Naive thymus-derived CD8-positive, alpha-beta T cell (primary cell): ENCODE measurements around the gene ISLR. TPM values are rescaled to one million over a fixed set of nuclear protein-coding genes. Genes with fewer than 3 reads are reported as not detected.
A peak's percentile ranks its signal among the peaks of the same experiment; 100 is the strongest.

Experiments
- ATAC-seq, 2 donors: fragments of 150-1000 bp; cut with Tn5 transposase in 1 of 2; sonication (Bioruptor Pico), chemical (Tn5 transposase) in 1 of 2; 1 replicate in 1 of 2; 2 replicates in 1 of 2; pipeline ENCODE4 v1.10.0; 2021; ENCODE audit warnings: mild to moderate bottlenecking in 2 of 2, moderate library complexity in 2 of 2
- POLR2A ChIA-PET: fragments of 350-600 bp; sonication (Branson Sonifier 250); formaldehyde crosslinking; loops from one replicate; lab custom pipeline; 2021; ENCODE audit warnings: antibody characterized with exemption; lab: Charles Lee
- DNase-seq, 10 donors: peaks; one replicate each; pipeline versions ENCODE4 v3.0.0 to v3.0.0-alpha.2; 2020 to 2022
- H3K27ac Mint-ChIP-seq, 10 donors: one replicate each; pipeline ENCODE4 v1.8.0; 2020 to 2022; ENCODE audit warnings: mild to moderate bottlenecking in 10 of 10, mixed read lengths in 10 of 10, moderate library complexity in 4 of 10, inconsistent platforms in 1 of 10
- H3K27me3 Mint-ChIP-seq, 5 donors: one replicate each; pipeline ENCODE4 v1.8.0; 2021 to 2022; ENCODE audit warnings: mixed read lengths in 5 of 5
- H3K36me3 Mint-ChIP-seq, 3 donors: one replicate each; pipeline ENCODE4 v1.8.0; 2020 to 2022; ENCODE audit warnings: mixed read lengths in 3 of 3, mild to moderate bottlenecking in 2 of 3, inconsistent platforms in 1 of 3
- H3K4me1 Mint-ChIP-seq, 4 donors: one replicate each; pipeline ENCODE4 v1.8.0; 2021 to 2022; ENCODE audit warnings: mixed read lengths in 4 of 4
- H3K4me3 Mint-ChIP-seq, 10 donors: one replicate each; pipeline ENCODE4 v1.8.0; 2020 to 2022; ENCODE audit warnings: mild to moderate bottlenecking in 10 of 10, mixed read lengths in 10 of 10, moderate library complexity in 6 of 10, inconsistent platforms in 1 of 10
- H3K9me3 Mint-ChIP-seq, 9 donors: one replicate each; pipeline ENCODE4 v1.8.0; 2020 to 2022; ENCODE audit warnings: mixed read lengths in 9 of 9, mild to moderate bottlenecking in 3 of 9, inconsistent platforms in 1 of 9, moderate library complexity in 1 of 9
- polyA plus RNA-seq, 3 donors: library from polyadenylated mRNA; unstranded; fragments of 300-500 nt; fragmentation: Illumina TruSeq; gene quantifications; one replicate each; pipeline ENCODE4 v1.2.3, GENCODE V29; 2021
- total RNA-seq, 8 experiments: library from RNA in 2 of 8; stranded (reverse) in 2 of 8; gene quantifications; one replicate each; pipeline ENCODE4 v1.2.3 and lab custom pipeline; 2021 to 2026

The ISLR gene
- total and polyA plus RNA-seq, 5 experiments from 2014 or later: not detected

- Mint-ChIP-seq H3K27me3 (peaks cover 2 to 15% (median 8%) of the 10 kb centered on the region in 5 donors), H3K9me3 (peaks cover 0 to 11% (median 0%) of the 10 kb centered on the region in 9 donors), H3K36me3 (peaks cover 0 to 7% (median 2%) of the 10 kb centered on the region in 3 donors), H3K4me3 (no peak overlapping the region), H3K27ac (no peak overlapping the region), H3K4me1 (no peaks in the 10 kb centered on the region)
- POLR2A ChIA-PET: no interaction called here
- ATAC-seq (no peak), DNase-seq (no peak)
Measured at GRCh38 chr15:74167891-74168331, 5.6 kb upstream of the ISLR start.

GRCh38 chr15:74168711-74169126 is 4.8 kb upstream of the ISLR start:
- no peak overlapping the region for H3K4me3 Mint-ChIP-seq
- peaks cover 0 to 7% (median 2%) of the 10 kb centered on the region in 3 donors for H3K36me3 Mint-ChIP-seq
- DNase-seq (no peak), ATAC-seq (no peak)
- H3K4me1 Mint-ChIP-seq: peaks cover 0 to 2% (median 0%) of the 10 kb centered on the region in 4 donors
- H3K9me3 Mint-ChIP-seq: peaks cover 0 to 11% (median 0%) of the 10 kb centered on the region in 9 donors
- POLR2A ChIA-PET: no interaction called here
- peaks cover 0 to 15% (median 5%) of the 10 kb centered on the region in 5 donors for H3K27me3 Mint-ChIP-seq
- H3K27ac Mint-ChIP-seq: no peak overlapping the region

- Mint-ChIP-seq H3K36me3 (no peaks in the 10 kb centered on the region), H3K27me3 (peaks cover 0 to 7% (median 0%) of the 10 kb centered on the region in 5 donors), H3K4me3 (no peak overlapping the region), H3K9me3 (no peaks in the 10 kb centered on the region), H3K4me1 (peaks cover 0 to 2% (median 0%) of the 10 kb centered on the region in 4 donors), H3K27ac (no peak overlapping the region)
- no peak for DNase-seq
- POLR2A ChIA-PET: no interaction called here
- no peak for ATAC-seq
Measured at GRCh38 chr15:74170071-74170844, 3.3 kb upstream of the ISLR start.

- H3K4me1 Mint-ChIP-seq: peaks cover 0 to 2% (median 0%) of the 10 kb centered on the region in 4 donors
- DNase-seq (peak in 1 of 10 donors; percentile 9), ATAC-seq (no peak)
- peaks cover 0 to 3% (median 0%) of the 10 kb centered on the region in 5 donors for H3K27me3 Mint-ChIP-seq
- POLR2A ChIA-PET: no interaction called here
- no peaks in the 10 kb centered on the region for H3K36me3 Mint-ChIP-seq
- H3K9me3 Mint-ChIP-seq: no peaks in the 10 kb centered on the region
- H3K27ac Mint-ChIP-seq: no peak overlapping the region
- H3K4me3 Mint-ChIP-seq: no peak overlapping the region
Measured at GRCh38 chr15:74170875-74171578, 2.5 kb upstream of the ISLR start.

GRCh38 chr15:74171965-74172541 is 1.5 kb upstream of the ISLR start:
- H3K27me3 Mint-ChIP-seq: peaks cover 0 to 3% (median 0%) of the 10 kb centered on the region in 5 donors
- ATAC-seq (no peak), DNase-seq (peak in 1 of 10 donors; percentile 11)
- no peaks in the 10 kb centered on the region for H3K36me3 Mint-ChIP-seq
- H3K4me3 Mint-ChIP-seq: no peak overlapping the region
- no peak overlapping the region for H3K27ac Mint-ChIP-seq
- POLR2A ChIA-PET: no interaction called here
- H3K4me1 Mint-ChIP-seq: peaks cover 0 to 2% (median 0%) of the 10 kb centered on the region in 4 donors
- no peaks in the 10 kb centered on the region for H3K9me3 Mint-ChIP-seq

GRCh38 chr15:74172701-74173379 is 670 bp upstream of the ISLR start:
- peak in 1 of 10 donors; percentile 15 for DNase-seq
- no peak overlapping the region for H3K27ac Mint-ChIP-seq
- H3K4me1 Mint-ChIP-seq: peaks cover 0 to 2% (median 0%) of the 10 kb centered on the region in 4 donors

GRCh38 chr15:74174219-74174957 is 878 bp downstream of the ISLR start:
- peak overlapping the region in 1 of 10 donors; percentile 52 for H3K27ac Mint-ChIP-seq
- peaks cover 0 to 2% (median 0%) of the 10 kb centered on the region in 4 donors for H3K4me1 Mint-ChIP-seq
- POLR2A ChIA-PET: interaction anchor here (0.6 kb wide), 1 partner anchor 49 kb away, joined by 6 read pairs; no protein-coding TSS in a partner anchor
- DNase-seq (peak in 1 of 10 donors; percentile 50), ATAC-seq (no peak)
- peaks cover 1 to 10% (median 4%) of the 10 kb centered on the region in 5 donors for H3K27me3 Mint-ChIP-seq
- H3K9me3 Mint-ChIP-seq: no peaks in the 10 kb centered on the region
- no peaks in the 10 kb centered on the region for H3K36me3 Mint-ChIP-seq
- no peak overlapping the region for H3K4me3 Mint-ChIP-seq

More at GRCh38 chr15:74172701-74173379, 670 bp upstream of the ISLR start:
- no peak overlapping the region for H3K4me3 Mint-ChIP-seq
- no peaks in the 10 kb centered on the region for H3K36me3 Mint-ChIP-seq
- H3K9me3 Mint-ChIP-seq: no peaks in the 10 kb centered on the region
- no peak for ATAC-seq
- peaks cover 0 to 3% (median 0%) of the 10 kb centered on the region in 5 donors for H3K27me3 Mint-ChIP-seq
- POLR2A ChIA-PET: no interaction called here

- POLR2A ChIA-PET: interaction anchor here (0.6 kb wide), 1 partner anchor 49 kb away, joined by 6 read pairs; no protein-coding TSS in a partner anchor
- peaks cover 1 to 11% (median 4%) of the 10 kb centered on the region in 5 donors for H3K27me3 Mint-ChIP-seq
- no peak overlapping the region for H3K27ac Mint-ChIP-seq
- H3K9me3 Mint-ChIP-seq: no peaks in the 10 kb centered on the region
- H3K4me1 Mint-ChIP-seq: peaks cover 0 to 2% (median 0%) of the 10 kb centered on the region in 4 donors
- H3K36me3 Mint-ChIP-seq: no peaks in the 10 kb centered on the region
- no peak for ATAC-seq
- H3K4me3 Mint-ChIP-seq: no peak overlapping the region
- DNase-seq: no peak
Measured at GRCh38 chr15:74174958-74175253, 1.4 kb downstream of the ISLR start.

- POLR2A ChIA-PET: interaction anchor here (0.6 kb wide), 1 partner anchor 48 kb away, joined by 6 read pairs; no protein-coding TSS in a partner anchor
- no peaks in the 10 kb centered on the region for H3K36me3 Mint-ChIP-seq
- H3K27ac Mint-ChIP-seq: no peak overlapping the region
- ATAC-seq (no peak), DNase-seq (peak in 1 of 10 donors; percentile 51)
- no peak overlapping the region for H3K4me3 Mint-ChIP-seq
- peaks cover 1 to 15% (median 3%) of the 10 kb centered on the region in 5 donors for H3K27me3 Mint-ChIP-seq
- peaks cover 0 to 2% (median 0%) of the 10 kb centered on the region in 4 donors for H3K4me1 Mint-ChIP-seq
- no peaks in the 10 kb centered on the region for H3K9me3 Mint-ChIP-seq
Measured at GRCh38 chr15:74175271-74176191, 2.0 kb downstream of the ISLR start.

- Mint-ChIP-seq H3K27ac (no peak overlapping the region), H3K9me3 (no peaks in the 10 kb centered on the region), H3K27me3 (peaks cover 1 to 22% (median 3%) of the 10 kb centered on the region in 5 donors), H3K4me1 (peaks cover 0 to 2% (median 0%) of the 10 kb centered on the region in 4 donors), H3K4me3 (no peak overlapping the region), H3K36me3 (no peaks in the 10 kb centered on the region)
- ATAC-seq (no peak), DNase-seq (peak in 1 of 10 donors; percentile 34)
- POLR2A ChIA-PET: no interaction called here
Measured at GRCh38 chr15:74176262-74177214, 3.0 kb downstream of the ISLR start.
